ENCODE data around the gene HTR3D.

HTR3D gene

GRCh38 chr3:184050217-184050847 is 18.8 kb downstream of the HTR3D start:
- Histone ChIP-seq H4K12ac (ENCODE audit: low read depth, low read length) (no peak overlapping the region), H4K91ac (ENCODE audit: low read depth, low read length) (no peak overlapping the region), H3K9me3 (ENCODE audit: insufficient read depth, low read depth, low read length) (peaks cover 2% of the 10 kb centered on the region), H3K36me3 (ENCODE audit: control insufficient read depth in 1 of 2, insufficient read depth in 2 of 2, low read length in 2 of 2) (no peaks in the 10 kb centered on the region), H2BK120ac (ENCODE audit: insufficient read depth, low read length, poor library complexity) (no peak overlapping the region), H2BK5ac (ENCODE audit: low read depth, low read length, poor library complexity) (no peak overlapping the region), H3K4me1 (ENCODE audit: control insufficient read depth in 1 of 2, insufficient read depth in 2 of 2, low read length in 2 of 2) (no peaks in the 10 kb centered on the region), H3K27ac (ENCODE audit: low read depth, low read length) (no peak overlapping the region), H3K23ac (ENCODE audit: low read length) (no peak overlapping the region), H2BK12ac (ENCODE audit: low read length) (no peak overlapping the region), H3K4me2 (ENCODE audit: low read length) (no peak overlapping the region), H2AK5ac (ENCODE audit: low read length) (no peak overlapping the region), H2AFZ (ENCODE audit: insufficient read depth, low read length, poor library complexity) (no peak overlapping the region), H3K4ac (ENCODE audit: low read depth, low read length) (no peak overlapping the region), H3K27me3 (ENCODE audit: insufficient read depth, low read length) (no peaks in the 10 kb centered on the region), H3K14ac (ENCODE audit: low read length) (no peak overlapping the region), H3K18ac (ENCODE audit: low read length) (no peak overlapping the region), H3K9ac (ENCODE audit: low read length) (no peak overlapping the region), H3K4me3 (ENCODE audit: low read depth, low read length) (no peak overlapping the region), H3K79me2 (ENCODE audit: control insufficient read depth, insufficient read depth, low read length, poor library complexity) (peaks cover 2% of the 10 kb centered on the region), H4K8ac (ENCODE audit: low read depth, low read length) (no peak overlapping the region), H3K79me1 (ENCODE audit: low read length) (no peaks in the 10 kb centered on the region)
- DNase-seq: no peak
- no CpG with 5 or more reads among the region's 7 CpGs for WGBS (ENCODE audit: extremely low coverage, insufficient coverage, insufficient read length)

DNA sequence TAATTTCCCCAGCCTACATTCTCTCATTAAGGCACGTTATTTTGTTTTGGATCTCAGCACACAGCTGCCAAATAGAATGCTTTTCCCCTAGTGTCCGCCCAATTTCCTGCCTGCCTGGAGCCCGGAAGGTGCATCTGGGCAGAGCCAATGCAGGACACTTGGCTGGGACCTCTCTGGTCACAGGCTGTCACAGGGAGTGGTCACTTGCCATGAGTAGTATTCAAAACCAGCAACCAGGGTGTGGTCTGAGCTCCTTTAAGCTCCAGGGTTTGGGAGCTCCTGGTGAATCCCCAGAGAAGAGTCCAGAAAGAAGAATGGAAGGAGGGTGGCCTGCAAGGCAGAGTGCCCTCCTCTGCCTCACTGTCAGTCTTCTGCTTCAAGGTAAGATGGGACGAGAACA is 21.2 kb downstream of the HTR3D start, which contains the start of gene HTR3C:
Gene HTR3C, plus strand, starts transcription at position 281 of the 400 bp plus-strand sequence. Its CDS starts 34 bp downstream, at position 315.
- Histone ChIP-seq H3K4me3 (ENCODE audit: low read depth, low read length) (no peak within 1 kb of the TSS), H3K18ac (ENCODE audit: low read length) (no peak within 1 kb of the TSS), H4K12ac (ENCODE audit: low read depth, low read length) (no peak within 1 kb of the TSS), H3K4me1 (ENCODE audit: control insufficient read depth in 1 of 2, insufficient read depth in 2 of 2, low read length in 2 of 2) (no peaks in the 10 kb centered on the region), H3K4ac (ENCODE audit: low read depth, low read length) (no peak within 1 kb of the TSS), H2AFZ (ENCODE audit: insufficient read depth, low read length, poor library complexity) (no peak within 1 kb of the TSS), H3K79me1 (ENCODE audit: low read length) (no peaks in the 10 kb centered on the region), H3K9me3 (ENCODE audit: insufficient read depth, low read depth, low read length) (peaks cover 2% of the 10 kb centered on the region), H2AK5ac (ENCODE audit: low read length) (no peak within 1 kb of the TSS), H3K36me3 (ENCODE audit: control insufficient read depth in 1 of 2, insufficient read depth in 2 of 2, low read length in 2 of 2) (no peaks in the 10 kb centered on the region), H4K8ac (ENCODE audit: low read depth, low read length) (no peak within 1 kb of the TSS), H3K14ac (ENCODE audit: low read length) (no peak within 1 kb of the TSS), H4K91ac (ENCODE audit: low read depth, low read length) (no peak within 1 kb of the TSS), H3K27me3 (ENCODE audit: insufficient read depth, low read length) (no peaks in the 10 kb centered on the region), H3K23ac (ENCODE audit: low read length) (no peak within 1 kb of the TSS), H2BK5ac (ENCODE audit: low read depth, low read length, poor library complexity) (no peak within 1 kb of the TSS), H3K27ac (ENCODE audit: low read depth, low read length) (no peak within 1 kb of the TSS), H3K4me2 (ENCODE audit: low read length) (no peak within 1 kb of the TSS), H3K79me2 (ENCODE audit: control insufficient read depth, insufficient read depth, low read length, poor library complexity) (peaks cover 2% of the 10 kb centered on the region), H2BK120ac (ENCODE audit: insufficient read depth, low read length, poor library complexity) (no peak within 1 kb of the TSS), H3K9ac (ENCODE audit: low read length) (no peak within 1 kb of the TSS), H2BK12ac (ENCODE audit: low read length) (no peak within 1 kb of the TSS)
- no peak for DNase-seq
- WGBS (ENCODE audit: extremely low coverage, insufficient coverage, insufficient read length): no CpG with 5 or more reads among the region's 4 CpGs

- Histone ChIP-seq H3K14ac (ENCODE audit: low read length) (no peak overlapping the region), H3K4me2 (ENCODE audit: low read length) (no peak overlapping the region), H3K4me3 (ENCODE audit: low read depth, low read length) (no peak overlapping the region), H3K27me3 (ENCODE audit: insufficient read depth, low read length) (no peaks in the 10 kb centered on the region), H2AFZ (ENCODE audit: insufficient read depth, low read length, poor library complexity) (no peak overlapping the region), H4K12ac (ENCODE audit: low read depth, low read length) (no peak overlapping the region), H4K8ac (ENCODE audit: low read depth, low read length) (no peak overlapping the region), H3K27ac (ENCODE audit: low read depth, low read length) (no peak overlapping the region), H3K4ac (ENCODE audit: low read depth, low read length) (no peak overlapping the region), H2BK5ac (ENCODE audit: low read depth, low read length, poor library complexity) (no peak overlapping the region), H3K36me3 (ENCODE audit: control insufficient read depth in 1 of 2, insufficient read depth in 2 of 2, low read length in 2 of 2) (no peaks in the 10 kb centered on the region), H3K23ac (ENCODE audit: low read length) (no peak overlapping the region), H3K79me2 (ENCODE audit: control insufficient read depth, insufficient read depth, low read length, poor library complexity) (no peaks in the 10 kb centered on the region), H3K9ac (ENCODE audit: low read length) (no peak overlapping the region), H2AK5ac (ENCODE audit: low read length) (no peak overlapping the region), H3K9me3 (ENCODE audit: insufficient read depth, low read depth, low read length) (peaks cover 2% of the 10 kb centered on the region), H2BK12ac (ENCODE audit: low read length) (no peak overlapping the region), H2BK120ac (ENCODE audit: insufficient read depth, low read length, poor library complexity) (no peak overlapping the region), H4K91ac (ENCODE audit: low read depth, low read length) (no peak overlapping the region), H3K4me1 (ENCODE audit: control insufficient read depth in 1 of 2, insufficient read depth in 2 of 2, low read length in 2 of 2) (no peaks in the 10 kb centered on the region), H3K18ac (ENCODE audit: low read length) (no peak overlapping the region), H3K79me1 (ENCODE audit: low read length) (no peaks in the 10 kb centered on the region)
- DNase-seq: no peak
- no CpG with 5 or more reads among the region's 9 CpGs for WGBS (ENCODE audit: extremely low coverage, insufficient coverage, insufficient read length)
Observed at GRCh38 chr3:184058029-184058428, 26.5 kb downstream of the HTR3D start.

GRCh38 chr3:184059424-184059823 is 27.9 kb downstream of the HTR3D start:
- Histone ChIP-seq H3K36me3 (ENCODE audit: control insufficient read depth in 1 of 2, insufficient read depth in 2 of 2, low read length in 2 of 2) (no peaks in the 10 kb centered on the region), H3K4me2 (ENCODE audit: low read length) (no peak overlapping the region), H3K27me3 (ENCODE audit: insufficient read depth, low read length) (no peaks in the 10 kb centered on the region), H3K79me2 (ENCODE audit: control insufficient read depth, insufficient read depth, low read length, poor library complexity) (no peaks in the 10 kb centered on the region), H3K18ac (ENCODE audit: low read length) (no peak overlapping the region), H2AK5ac (ENCODE audit: low read length) (no peak overlapping the region), H4K8ac (ENCODE audit: low read depth, low read length) (no peak overlapping the region), H3K27ac (ENCODE audit: low read depth, low read length) (no peak overlapping the region), H3K9ac (ENCODE audit: low read length) (no peak overlapping the region), H3K4me1 (ENCODE audit: control insufficient read depth in 1 of 2, insufficient read depth in 2 of 2, low read length in 2 of 2) (no peaks in the 10 kb centered on the region), H4K91ac (ENCODE audit: low read depth, low read length) (no peak overlapping the region), H4K12ac (ENCODE audit: low read depth, low read length) (no peak overlapping the region), H3K4me3 (ENCODE audit: low read depth, low read length) (no peak overlapping the region), H2BK120ac (ENCODE audit: insufficient read depth, low read length, poor library complexity) (no peak overlapping the region), H2BK5ac (ENCODE audit: low read depth, low read length, poor library complexity) (no peak overlapping the region), H3K14ac (ENCODE audit: low read length) (no peak overlapping the region), H2AFZ (ENCODE audit: insufficient read depth, low read length, poor library complexity) (no peak overlapping the region), H2BK12ac (ENCODE audit: low read length) (no peak overlapping the region), H3K4ac (ENCODE audit: low read depth, low read length) (no peak overlapping the region), H3K79me1 (ENCODE audit: low read length) (no peaks in the 10 kb centered on the region), H3K9me3 (ENCODE audit: insufficient read depth, low read depth, low read length) (peaks cover 2% of the 10 kb centered on the region), H3K23ac (ENCODE audit: low read length) (no peak overlapping the region)
- no CpG with 5 or more reads among the region's 7 CpGs for WGBS (ENCODE audit: extremely low coverage, insufficient coverage, insufficient read length)
- no peak for DNase-seq

All from trophoblast cell (in vitro differentiated cells and primary cell).